ENCODE results near the gene CD58.

CD58 gene

DNA sequence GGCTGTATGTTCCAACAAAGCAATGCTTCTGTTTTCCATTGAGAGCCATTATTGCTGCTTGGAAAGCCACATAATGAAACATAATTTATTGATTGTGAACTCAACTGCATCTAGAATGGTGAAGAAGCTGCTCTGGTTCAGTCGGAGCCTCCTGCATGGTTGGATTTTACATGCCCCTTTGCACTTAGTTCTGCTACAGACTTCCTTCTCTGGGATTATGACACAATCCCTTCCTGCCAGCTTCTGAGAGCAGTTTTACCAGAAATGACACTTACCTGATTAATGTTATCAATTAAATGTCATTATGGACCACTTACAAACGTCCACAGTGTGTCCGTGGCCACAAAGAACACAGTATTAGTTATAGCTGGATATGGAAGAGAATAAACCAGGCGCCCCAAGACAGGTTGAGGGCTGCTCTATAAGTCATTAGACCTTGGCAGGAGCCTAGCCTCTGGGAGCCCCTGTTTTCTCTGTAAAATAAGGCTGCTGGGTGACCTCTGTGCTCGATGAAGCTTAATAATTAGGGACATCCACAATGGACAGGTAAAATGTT, 7.0 kb upstream of the CD58 start:
- ChIA-PET POLR2A (no interaction called here), CTCF (interaction anchor here (1.5 to 1.6 kb wide), 2 partner anchors 9 to 147 kb away, joined by 6 to 7 read pairs; no protein-coding TSS in a partner anchor)
- H3K27ac ChIP-seq (ENCODE audit: extremely low read depth, low read depth, low read length) = no peak overlapping the region
- no peak for TF ChIP-seq ZBTB21 (tag by site-specific recombination; IDR thresholded peaks at IDR 0.05)
- no peak for TF ChIP-seq GLI4 (tag by site-specific recombination; IDR thresholded peaks at IDR 0.05)
- no peaks in the 10 kb centered on the region for H3K4me1 ChIP-seq (ENCODE audit: control insufficient read depth, insufficient read depth, low read length)
- H3K36me3 ChIP-seq (ENCODE audit: control insufficient read depth in 2 of 2, insufficient read depth in 1 of 2, low read length in 2 of 2) = peaks cover 0 to 29% of the 10 kb centered on the region in 2 experiments; a peak in 1 of 3 replicates
- H3K4me3 ChIP-seq (ENCODE audit: low read depth, low read length) = no peak overlapping the region
- no peaks in the 10 kb centered on the region for H3K9me3 ChIP-seq (ENCODE audit: control insufficient read depth, insufficient read depth, low read depth, low read length)

DNA sequence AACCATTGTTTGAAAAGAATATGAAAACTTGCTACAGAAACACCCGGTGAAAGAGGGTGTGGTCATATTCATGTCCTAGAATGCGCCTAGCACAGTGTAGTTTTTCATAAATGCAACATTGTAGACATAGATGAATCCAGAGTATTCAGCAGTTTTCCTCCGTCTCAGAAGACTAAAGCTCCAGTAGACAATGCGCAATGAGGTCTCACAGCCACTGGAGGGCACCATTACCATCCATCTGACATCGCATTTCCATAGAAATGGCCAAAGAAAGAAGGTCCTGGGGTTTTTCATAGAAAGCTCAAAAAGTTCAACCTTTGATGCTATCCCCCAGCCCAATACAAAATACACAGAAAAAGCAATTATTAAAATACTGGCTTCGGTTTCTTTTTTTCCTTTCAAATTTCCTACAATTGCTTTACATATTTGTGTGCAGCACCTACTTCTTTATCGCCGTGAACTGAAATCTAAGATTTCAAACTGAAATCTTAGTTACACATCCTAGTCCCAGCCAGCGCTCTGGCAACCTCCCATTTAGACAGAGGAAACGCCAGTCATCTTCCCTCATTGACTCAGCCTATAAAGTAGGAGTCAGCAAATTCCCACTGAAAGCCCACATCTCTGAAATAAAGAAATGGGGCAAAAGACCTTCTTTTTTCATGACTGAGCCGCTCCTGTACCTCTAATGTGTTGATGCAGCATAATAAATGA, 3.9 kb upstream of the CD58 start:
- POLR2A ChIA-PET = interaction anchor here (0.9 to 1.1 kb wide), 2 partner anchors 98 to 485 kb away, joined by 3 to 4 read pairs; partner anchors contain the start of gene TTF2

More for the DNA sequence above, 3.9 kb upstream of the CD58 start:
- H3K9me3 ChIP-seq (ENCODE audit: control insufficient read depth, insufficient read depth, low read depth, low read length) = no peaks in the 10 kb centered on the region
- TF ChIP-seq OSR2 (tag by site-specific recombination; IDR thresholded peaks at IDR 0.05) (no peak), ZNF391 (tag by site-specific recombination; IDR thresholded peaks at IDR 0.05; ENCODE audit: borderline replicate concordance, low read depth) (no peak), ZNF24 (tag by site-specific recombination; IDR thresholded peaks at IDR 0.05) (no peak), ZNF660 (tag by site-specific recombination; IDR thresholded peaks at IDR 0.05) (peak; percentile 47; the same call in 1 of the 2 replicates), ZNF133 (tag by site-specific recombination; IDR thresholded peaks at IDR 0.05) (no peak), ZNF155 (tag by site-specific recombination; IDR thresholded peaks at IDR 0.05) (no peak), KLF10 (tag by site-specific recombination; IDR thresholded peaks at IDR 0.05) (peak; percentile 32; the same call in 1 of the 2 replicates), ZNF585B (tag by site-specific recombination; IDR thresholded peaks at IDR 0.05) (no peak), GLI2 (tag by site-specific recombination; IDR thresholded peaks at IDR 0.05; ENCODE audit: borderline replicate concordance, low read depth) (no peak), ZFP37 (tag by site-specific recombination; IDR thresholded peaks at IDR 0.05) (no peak), BCL11A (tag by site-specific recombination; IDR thresholded peaks at IDR 0.05; ENCODE audit: low read depth) (no peak), ZNF292 (tag by site-specific recombination; IDR thresholded peaks at IDR 0.05; ENCODE audit: borderline replicate concordance, low read depth) (no peak), ZBTB1 (tag by site-specific recombination; IDR thresholded peaks at IDR 0.05) (no peak), ZNF121 (tag by site-specific recombination; IDR thresholded peaks at IDR 0.05) (no peak), ZNF654 (tag by site-specific recombination; IDR thresholded peaks at IDR 0.05; ENCODE audit: low read depth) (peak; percentile 85), FEZF1 (tag by site-specific recombination; IDR thresholded peaks at IDR 0.05) (no peak), ZNF184 (tag by site-specific recombination; IDR thresholded peaks at IDR 0.05) (0 out of 2 replicates have a peak, but pooled peaks have one; percentile 12), ZNF138 (tag by site-specific recombination; IDR thresholded peaks at IDR 0.05; ENCODE audit: borderline replicate concordance) (no peak), ZNF701 (tag by site-specific recombination; IDR thresholded peaks at IDR 0.05) (no peak)
- TF ChIP-seq, protein P1, sequence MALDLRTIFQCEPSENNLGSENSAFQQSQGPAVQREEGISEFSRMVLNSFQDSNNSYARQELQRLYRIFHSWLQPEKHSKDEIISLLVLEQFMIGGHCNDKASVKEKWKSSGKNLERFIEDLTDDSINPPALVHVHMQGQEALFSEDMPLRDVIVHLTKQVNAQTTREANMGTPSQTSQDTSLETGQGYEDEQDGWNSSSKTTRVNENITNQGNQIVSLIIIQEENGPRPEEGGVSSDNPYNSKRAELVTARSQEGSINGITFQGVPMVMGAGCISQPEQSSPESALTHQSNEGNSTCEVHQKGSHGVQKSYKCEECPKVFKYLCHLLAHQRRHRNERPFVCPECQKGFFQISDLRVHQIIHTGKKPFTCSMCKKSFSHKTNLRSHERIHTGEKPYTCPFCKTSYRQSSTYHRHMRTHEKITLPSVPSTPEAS (tag by site-specific recombination; IDR thresholded peaks at IDR 0.05) = no peak
- TF ChIP-seq, protein P2, sequence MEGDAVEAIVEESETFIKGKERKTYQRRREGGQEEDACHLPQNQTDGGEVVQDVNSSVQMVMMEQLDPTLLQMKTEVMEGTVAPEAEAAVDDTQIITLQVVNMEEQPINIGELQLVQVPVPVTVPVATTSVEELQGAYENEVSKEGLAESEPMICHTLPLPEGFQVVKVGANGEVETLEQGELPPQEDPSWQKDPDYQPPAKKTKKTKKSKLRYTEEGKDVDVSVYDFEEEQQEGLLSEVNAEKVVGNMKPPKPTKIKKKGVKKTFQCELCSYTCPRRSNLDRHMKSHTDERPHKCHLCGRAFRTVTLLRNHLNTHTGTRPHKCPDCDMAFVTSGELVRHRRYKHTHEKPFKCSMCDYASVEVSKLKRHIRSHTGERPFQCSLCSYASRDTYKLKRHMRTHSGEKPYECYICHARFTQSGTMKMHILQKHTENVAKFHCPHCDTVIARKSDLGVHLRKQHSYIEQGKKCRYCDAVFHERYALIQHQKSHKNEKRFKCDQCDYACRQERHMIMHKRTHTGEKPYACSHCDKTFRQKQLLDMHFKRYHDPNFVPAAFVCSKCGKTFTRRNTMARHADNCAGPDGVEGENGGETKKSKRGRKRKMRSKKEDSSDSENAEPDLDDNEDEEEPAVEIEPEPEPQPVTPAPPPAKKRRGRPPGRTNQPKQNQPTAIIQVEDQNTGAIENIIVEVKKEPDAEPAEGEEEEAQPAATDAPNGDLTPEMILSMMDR (tag by site-specific recombination; IDR thresholded peaks at IDR 0.05) = peak; percentile 60
- TF ChIP-seq, protein P3, sequence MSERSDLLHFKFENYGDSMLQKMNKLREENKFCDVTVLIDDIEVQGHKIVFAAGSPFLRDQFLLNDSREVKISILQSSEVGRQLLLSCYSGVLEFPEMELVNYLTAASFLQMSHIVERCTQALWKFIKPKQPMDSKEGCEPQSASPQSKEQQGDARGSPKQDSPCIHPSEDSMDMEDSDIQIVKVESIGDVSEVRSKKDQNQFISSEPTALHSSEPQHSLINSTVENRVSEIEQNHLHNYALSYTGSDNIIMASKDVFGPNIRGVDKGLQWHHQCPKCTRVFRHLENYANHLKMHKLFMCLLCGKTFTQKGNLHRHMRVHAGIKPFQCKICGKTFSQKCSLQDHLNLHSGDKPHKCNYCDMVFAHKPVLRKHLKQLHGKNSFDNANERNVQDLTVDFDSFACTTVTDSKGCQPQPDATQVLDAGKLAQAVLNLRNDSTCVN (tag by site-specific recombination; optimal IDR thresholded peaks at IDR 0.05) = no peak
- H3K4me3 ChIP-seq (ENCODE audit: low read depth, low read length) = no peak overlapping the region
- H3K27ac ChIP-seq (ENCODE audit: extremely low read depth, low read depth, low read length) = no peak overlapping the region
- no peaks in the 10 kb centered on the region; the same call in 1 of the 2 replicates for H3K4me1 ChIP-seq (ENCODE audit: control insufficient read depth, insufficient read depth, low read length)
- CTCF ChIA-PET = interaction anchor here (0.5 to 4.6 kb wide), 38 partner anchors 9 to 993 kb away, joined by 3 to 59 read pairs (median 4); partner anchors contain the start of genes IGSF3 and TTF2
- H3K36me3 ChIP-seq (ENCODE audit: control insufficient read depth in 2 of 2, insufficient read depth in 1 of 2, low read length in 2 of 2) = peaks cover 0 to 28% of the 10 kb centered on the region in 2 experiments; a peak in 1 of 3 replicates

Measured in HEK293 (cell line).